ENCODE measurements around the gene EPHX1. TPM values are rescaled to one million over a fixed set of nuclear protein-coding genes. Genes with fewer than 3 reads are reported as not detected.

The EPHX1 gene
- polyA plus RNA-seq, 2 of the 4 experiments (the other 2 are of a cell fraction): 150 to 252 TPM

DNA sequence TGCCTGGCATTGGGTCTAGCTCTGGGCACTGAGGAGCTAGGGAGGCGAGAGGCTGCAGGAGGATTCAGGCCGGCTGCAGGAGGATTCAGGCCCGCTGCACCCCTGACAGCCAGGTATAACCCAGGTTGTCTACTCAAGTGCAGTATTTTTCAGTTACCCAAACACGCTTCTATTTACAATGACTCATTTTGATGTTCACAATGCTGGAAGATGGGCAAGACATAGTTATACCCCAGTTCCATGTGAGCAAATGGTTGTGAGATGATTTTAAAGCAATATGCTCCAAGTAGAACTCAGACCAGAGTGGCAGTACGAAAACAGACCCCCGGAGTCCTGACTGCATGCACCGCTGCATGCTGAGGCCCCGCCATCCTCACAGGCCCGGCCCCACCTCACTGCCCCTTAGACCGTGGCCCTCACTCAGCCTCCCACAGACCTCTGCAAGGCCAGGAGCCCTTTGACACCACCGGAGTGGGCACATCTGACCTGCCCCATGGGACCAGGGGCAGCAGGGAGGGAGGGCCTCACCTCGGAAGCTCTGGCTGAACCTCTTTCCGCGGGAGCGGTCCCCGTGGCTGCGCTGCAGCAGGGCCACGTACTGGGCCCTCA is 78.5 kb downstream of the EPHX1 start:
- DNase-seq (ENCODE audit: low read depth in 1 of 2, low spot score in 1 of 2) (no peak), ATAC-seq (peak in 1 of 2 experiments; percentile 27; a peak in 3 of 6 replicates), FAIRE-seq (no peak)
- 81% methylated on average over 16 of the region's 18 CpGs for WGBS (ENCODE audit: missing lambda C conversion rate)
- POLR2A ChIA-PET: interaction anchor here (0.6 kb wide), 1 partner anchor 29 kb away, joined by 3 read pairs; no protein-coding TSS in a partner anchor
- no peak overlapping the region for H3K4me2 ChIP-seq
- no peak overlapping the region for H3K4me3 ChIP-seq
- peaks cover 46% of the 10 kb centered on the region for H3K4me1 ChIP-seq
- no peaks in the 10 kb centered on the region for H3K9me3 ChIP-seq
- H3K27ac ChIP-seq: peak overlapping the region in 1 of 2 experiments; percentile 6; a peak in 1 of 6 replicates
- no peak for TF ChIP-seq NPAS2 (CRISPR knock-in tag; IDR thresholded peaks at IDR 0.05; ENCODE audit: borderline replicate concordance)
- TF ChIP-seq ZSCAN20 (CRISPR knock-in tag; IDR thresholded peaks at IDR 0.05): no peak
- TF ChIP-seq ESRRA (IDR thresholded peaks at IDR 0.05; ENCODE audit: borderline replicate concordance, low read length): no peak
- no peak for TF ChIP-seq SMC3 (IDR thresholded peaks at IDR 0.05)
- TF ChIP-seq ZNF302 (CRISPR knock-in tag; IDR thresholded peaks at IDR 0.05): no peak
- CTCF ChIA-PET: interaction anchor here (0.6 to 19.4 kb wide), 6 partner anchors 11 to 468 kb away, joined by 3 to 207 read pairs (median 8); partner anchors contain the start of gene EPHX1

- Histone ChIP-seq H3K4me1 (peaks cover 39% of the 10 kb centered on the region), H3K4me2 (no peak within 1 kb of the TSS), H3K27ac (peak within 1 kb of the TSS in 1 of 2 experiments; percentile 12; a peak in 2 of 6 replicates), H3K9me3 (no peaks in the 10 kb centered on the region), H3K4me3 (no peak within 1 kb of the TSS)
- DNase-seq (ENCODE audit: low read depth in 1 of 2, low spot score in 1 of 2): no peak
- ChIA-PET CTCF (interaction anchor here (0.6 to 19.4 kb wide), 7 partner anchors 10 to 468 kb away, joined by 3 to 207 read pairs (median 7); partner anchors contain the start of gene EPHX1), POLR2A (interaction anchor here (0.6 to 1.2 kb wide), 2 partner anchors 29 to 36 kb away, joined by 3 to 4 read pairs; partner anchors contain the start of gene PYCR2)
- no peak for FAIRE-seq
- WGBS (ENCODE audit: missing lambda C conversion rate): 65% methylated on average over 8 of the region's 11 CpGs
- TF ChIP-seq NPAS2 (CRISPR knock-in tag; IDR thresholded peaks at IDR 0.05; ENCODE audit: borderline replicate concordance) (no peak), HOXB5 (CRISPR knock-in tag; IDR thresholded peaks at IDR 0.05) (no peak), PHF8 (IDR thresholded peaks at IDR 0.05; ENCODE audit: borderline replicate concordance, low read depth) (no peak)
- ATAC-seq: peak in 1 of 2 experiments; percentile 32; a peak in 3 of 6 replicates
Observed at GRCh38 chr1:225888898-225889601, 79.1 kb downstream of the EPHX1 start, which contains the start of gene LEFTY1. LEFTY1 (minus strand) TSS chr1:225889146; CDS start chr1:225889066, 80 bp downstream.

GRCh38 chr1:225889743-225890142 is 79.8 kb downstream of the EPHX1 start:
- Histone ChIP-seq H3K4me1 (peaks cover 39% of the 10 kb centered on the region), H3K4me3 (no peak overlapping the region), H3K27ac (no peak overlapping the region; a peak in 1 of 6 replicates), H3K4me2 (no peak overlapping the region), H3K9me3 (no peaks in the 10 kb centered on the region)
- FAIRE-seq: no peak
- WGBS (ENCODE audit: missing lambda C conversion rate): 84% methylated on average over 5 of the region's 5 CpGs
- POLR2A ChIA-PET: interaction anchor here (1.2 to 1.6 kb wide), 2 partner anchors 8 to 35 kb away, joined by 4 read pairs; partner anchors contain the start of genes PYCR2 and TMEM63A
- ATAC-seq: no peak
- TF ChIP-seq ATOH8 (CRISPR knock-in tag; IDR thresholded peaks at IDR 0.05; ENCODE audit: low read depth) (no peak), HDAC2 (IDR thresholded peaks at IDR 0.05) (no peak), POLR2AphosphoS2 (conservative IDR thresholded peaks at IDR 0.05; ENCODE audit: low read length) (no peak), FOXS1 (CRISPR knock-in tag; IDR thresholded peaks at IDR 0.05) (no peak), FOSL2 (IDR thresholded peaks at IDR 0.05) (no peak), FOSL2 (CRISPR knock-in tag; IDR thresholded peaks at IDR 0.05) (no peak), CHD4 (IDR thresholded peaks at IDR 0.05; ENCODE audit: borderline replicate concordance) (no peak), USF2 (IDR thresholded peaks at IDR 0.05) (no peak), CEBPB (IDR thresholded peaks at IDR 0.05) (no peak), KDM5A (IDR thresholded peaks at IDR 0.05) (no peak), NR3C1 (IDR thresholded peaks at IDR 0.05) (no peak), RAD21 (conservative IDR thresholded peaks at IDR 0.05 in 1 of 2, IDR thresholded peaks at IDR 0.05 in 1 of 2) (no peak), EHF (CRISPR knock-in tag; IDR thresholded peaks at IDR 0.05) (no peak)
- TF ChIP-seq, protein P1, sequence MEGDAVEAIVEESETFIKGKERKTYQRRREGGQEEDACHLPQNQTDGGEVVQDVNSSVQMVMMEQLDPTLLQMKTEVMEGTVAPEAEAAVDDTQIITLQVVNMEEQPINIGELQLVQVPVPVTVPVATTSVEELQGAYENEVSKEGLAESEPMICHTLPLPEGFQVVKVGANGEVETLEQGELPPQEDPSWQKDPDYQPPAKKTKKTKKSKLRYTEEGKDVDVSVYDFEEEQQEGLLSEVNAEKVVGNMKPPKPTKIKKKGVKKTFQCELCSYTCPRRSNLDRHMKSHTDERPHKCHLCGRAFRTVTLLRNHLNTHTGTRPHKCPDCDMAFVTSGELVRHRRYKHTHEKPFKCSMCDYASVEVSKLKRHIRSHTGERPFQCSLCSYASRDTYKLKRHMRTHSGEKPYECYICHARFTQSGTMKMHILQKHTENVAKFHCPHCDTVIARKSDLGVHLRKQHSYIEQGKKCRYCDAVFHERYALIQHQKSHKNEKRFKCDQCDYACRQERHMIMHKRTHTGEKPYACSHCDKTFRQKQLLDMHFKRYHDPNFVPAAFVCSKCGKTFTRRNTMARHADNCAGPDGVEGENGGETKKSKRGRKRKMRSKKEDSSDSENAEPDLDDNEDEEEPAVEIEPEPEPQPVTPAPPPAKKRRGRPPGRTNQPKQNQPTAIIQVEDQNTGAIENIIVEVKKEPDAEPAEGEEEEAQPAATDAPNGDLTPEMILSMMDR (IDR thresholded peaks at IDR 0.05): no peak
- CTCF ChIA-PET: interaction anchor here (0.7 to 19.4 kb wide), 8 partner anchors 9 to 415 kb away, joined by 3 to 207 read pairs (median 6); partner anchors contain the start of gene EPHX1
- no peak for DNase-seq (ENCODE audit: low read depth in 1 of 2, low spot score in 1 of 2)

All from A549 (cell line).